Caco-2 (cell line): ENCODE results near the gene BBS12. TPM values are rescaled to one million over a fixed set of nuclear protein-coding genes. Genes with fewer than 3 reads are reported as not detected.

Experiments
- BruUV-seq: library from RNA; stranded (reverse); fragments of 400-500 nt; replicated peaks from 2 replicates; lab custom pipeline; 2021; lab: Mats Ljungman, UMichigan
- CTCF ChIA-PET: fragments of 300-600 bp; sonication (Branson Sonifier 250); formaldehyde crosslinking; loops from one replicate; lab custom pipeline; 2022; ENCODE audit warnings: antibody characterized with exemption; lab: Charles Lee
- POLR2A ChIA-PET: fragments of 300-600 bp; sonication (Branson Sonifier 250); formaldehyde crosslinking; loops from one replicate; lab custom pipeline; 2022; ENCODE audit warnings: antibody characterized with exemption; lab: Charles Lee
- DNase-seq, 2 experiments: peaks; one replicate each; pipeline versions ENCODE4 v3.0.0 to v3.0.0-alpha.2; 2020 to 2022
- H3K27me3 ChIP-seq: replicated peaks from 2 replicates; pipeline ENCODE4 v1.6.0; 2011; ENCODE audit warnings: low read length; ENCODE audit not compliant: control insufficient read depth, insufficient read depth
- H3K36me3 ChIP-seq: 2 replicates; pipeline ENCODE4 v1.5.1; 2011; ENCODE audit warnings: low read length; ENCODE audit not compliant: control insufficient read depth, insufficient read depth
- H3K4me1 ChIP-seq: fragments of 250-450 bp; sonication (Bioruptor Pico); 2 replicates; pipeline ENCODE4 v1.5.1; 2020; ENCODE audit warnings: mild to moderate bottlenecking
- H3K4me3 ChIP-seq: 2 replicates; pipeline ENCODE4 v1.5.1; 2011; ENCODE audit warnings: low read depth, mild to moderate bottlenecking, control low read depth, low read length
- H3K9me3 ChIP-seq: fragments of 250-450 bp; sonication (Bioruptor Pico); 2 replicates; pipeline ENCODE4 v1.5.1; 2020; ENCODE audit warnings: mild to moderate bottlenecking, moderate library complexity
- H3K27ac Mint-ChIP-seq: one replicate; pipeline ENCODE4 v1.8.0; 2022; ENCODE audit warnings: mixed read lengths; ENCODE audit not compliant: unreplicated experiment
- H3K27me3 Mint-ChIP-seq: one replicate; pipeline ENCODE4 v1.8.0; 2022; ENCODE audit warnings: mixed read lengths; ENCODE audit not compliant: insufficient read depth, unreplicated experiment
- H3K36me3 Mint-ChIP-seq: one replicate; pipeline ENCODE4 v1.8.0; 2022; ENCODE audit warnings: mild to moderate bottlenecking, mixed read lengths; ENCODE audit not compliant: insufficient read depth, unreplicated experiment
- H3K4me1 Mint-ChIP-seq: one replicate; pipeline ENCODE4 v1.8.0; 2022; ENCODE audit warnings: low read depth, mixed read lengths; ENCODE audit not compliant: unreplicated experiment
- H3K4me3 Mint-ChIP-seq: one replicate; pipeline ENCODE4 v1.8.0; 2022; ENCODE audit warnings: mild to moderate bottlenecking, moderate library complexity, mixed read lengths; ENCODE audit not compliant: unreplicated experiment
- H3K9me3 Mint-ChIP-seq: one replicate; pipeline ENCODE4 v1.8.0; 2022; ENCODE audit warnings: mixed read lengths; ENCODE audit not compliant: unreplicated experiment
- CTCF ChIP-seq, 2 experiments: fragments of 200-600 bp in 1 of 2; IDR thresholded peaks; 1 replicate in 1 of 2; 2 replicates in 1 of 2; pipeline versions ENCODE4 v1.5.1 to v1.8.0; 2011 to 2022; ENCODE audit warnings: antibody characterized with exemption in 1 of 2, control low read depth in 1 of 2, inconsistent platforms in 1 of 2, low read depth in 1 of 2, low read length in 1 of 2, mild to moderate bottlenecking in 1 of 2, moderate library complexity in 1 of 2; ENCODE audit not compliant: insufficient read depth in 1 of 2, severe bottlenecking in 1 of 2, unreplicated experiment in 1 of 2
- intact Hi-C: fragments of 100-400 bp; cut with micrococcal nuclease; formaldehyde crosslinking; loops from one replicate; pipeline ENCODE4 v1.10.0; 2022; ENCODE audit not compliant: unreplicated experiment
- total RNA-seq: library from RNA; stranded (reverse); gene quantifications from 2 replicates; pipeline ENCODE4 v1.2.3, GENCODE V29; 2022

The BBS12 gene
- total RNA-seq, 1 experiment from 2014 or later: 2.7 TPM

DNA sequence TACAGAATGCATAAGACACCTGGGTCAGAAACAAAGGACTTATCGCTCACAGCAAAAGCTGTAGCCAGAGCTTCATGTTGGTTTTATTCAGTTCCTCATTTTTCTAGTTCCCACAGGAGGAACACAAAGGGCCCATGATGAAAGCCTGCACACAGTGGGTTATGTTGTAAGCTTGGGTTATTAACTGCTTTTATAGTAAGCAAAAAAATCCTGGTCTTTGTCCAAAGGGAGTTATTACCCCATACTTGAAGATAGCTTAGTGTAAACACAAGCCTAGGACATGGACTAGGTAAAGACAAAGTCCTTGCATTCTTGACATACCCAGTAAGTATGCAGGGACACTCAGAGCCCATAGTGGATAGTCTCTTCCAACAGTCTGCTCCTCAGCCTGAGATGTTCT, 11.7 kb downstream of the BBS12 start:
- TF ChIP-seq CTCF (IDR thresholded peaks at IDR 0.05; ENCODE audit: insufficient read depth in 1 of 2, low read depth in 1 of 2, low read length in 1 of 2, severe bottlenecking in 1 of 2, unreplicated experiment in 1 of 2): no peak
- intact Hi-C loops: loop anchor here (1.0 kb wide), 1 partner anchor 12 kb away; the partner anchor contains the start of gene BBS12
- H3K27me3 ChIP-seq: no peaks in the 10 kb centered on the region
- Mint-ChIP-seq H3K36me3 (peaks cover 5% of the 10 kb centered on the region), H3K27me3 (no peaks in the 10 kb centered on the region), H3K9me3 (no peaks in the 10 kb centered on the region), H3K27ac (peak overlapping the region; percentile 80), H3K4me3 (peak overlapping the region; percentile 27), H3K4me1 (peaks cover 10% of the 10 kb centered on the region)
- BruUV-seq: no TSS peak
- H3K4me3 ChIP-seq: no peak overlapping the region
- H3K9me3 ChIP-seq: peaks cover 3% of the 10 kb centered on the region; the same call in 1 of the 2 replicates
- no peaks in the 10 kb centered on the region; the same call in 1 of the 2 replicates for H3K36me3 ChIP-seq
- ChIA-PET CTCF (interaction anchor here (0.9 to 2.2 kb wide), 6 partner anchors 12 to 186 kb away, joined by 3 to 22 read pairs (median 3); partner anchors contain the start of gene BBS12), POLR2A (interaction anchor here (0.5 to 1.4 kb wide), 6 partner anchors 12 to 177 kb away, joined by 3 to 15 read pairs (median 5); partner anchors contain the start of gene BBS12)
- H3K4me1 ChIP-seq: peaks cover 35% of the 10 kb centered on the region
- peak; percentile 75 to 78 for DNase-seq

GRCh38 chr4:122746485-122746965, 14.0 kb downstream of the BBS12 start:
- intact Hi-C loops: no loop called here
- DNase-seq: no peak
- H3K9me3 ChIP-seq: peaks cover 3% of the 10 kb centered on the region; the same call in 1 of the 2 replicates
- Mint-ChIP-seq H3K36me3 (peaks cover 7% of the 10 kb centered on the region), H3K27me3 (no peaks in the 10 kb centered on the region), H3K4me3 (no peak overlapping the region), H3K4me1 (peaks cover 10% of the 10 kb centered on the region), H3K9me3 (peaks cover 10% of the 10 kb centered on the region), H3K27ac (no peak overlapping the region)
- H3K4me3 ChIP-seq: no peak overlapping the region
- CTCF ChIA-PET: no interaction called here
- no peaks in the 10 kb centered on the region; the same call in 1 of the 2 replicates for H3K36me3 ChIP-seq
- H3K4me1 ChIP-seq: peaks cover 35% of the 10 kb centered on the region
- POLR2A ChIA-PET: no interaction called here
- BruUV-seq: no TSS peak
- no peak for TF ChIP-seq CTCF (IDR thresholded peaks at IDR 0.05; ENCODE audit: insufficient read depth in 1 of 2, low read depth in 1 of 2, low read length in 1 of 2, severe bottlenecking in 1 of 2, unreplicated experiment in 1 of 2)
- H3K27me3 ChIP-seq: no peaks in the 10 kb centered on the region

DNA sequence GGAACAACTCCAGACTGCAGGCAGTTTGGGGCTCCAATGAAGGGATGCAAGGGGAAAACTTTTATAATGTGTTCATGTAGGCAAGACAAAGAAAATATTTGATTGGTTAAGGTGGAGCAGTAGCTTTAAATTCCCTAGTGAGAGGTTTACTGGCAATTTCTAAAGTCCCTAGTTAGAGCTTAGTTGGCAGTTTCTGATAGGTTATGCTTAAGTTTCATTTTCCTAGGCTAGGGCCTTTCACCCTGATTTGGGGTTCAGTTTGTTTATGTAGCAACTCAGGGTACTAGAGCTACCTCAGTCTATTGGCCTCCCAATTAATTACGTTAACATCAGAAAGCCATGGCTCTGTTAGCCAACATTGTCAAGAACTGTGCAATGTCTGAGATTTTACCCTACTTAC, 14.6 kb downstream of the BBS12 start:
- POLR2A ChIA-PET: no interaction called here
- peaks cover 10% of the 10 kb centered on the region for H3K4me1 Mint-ChIP-seq
- CTCF ChIA-PET: no interaction called here
- peaks cover 8% of the 10 kb centered on the region for H3K36me3 Mint-ChIP-seq
- H3K36me3 ChIP-seq: no peaks in the 10 kb centered on the region; the same call in 1 of the 2 replicates
- BruUV-seq: no TSS peak
- H3K9me3 ChIP-seq: peaks cover 3% of the 10 kb centered on the region; the same call in 1 of the 2 replicates
- no peaks in the 10 kb centered on the region for H3K27me3 ChIP-seq
- no peak for TF ChIP-seq CTCF (IDR thresholded peaks at IDR 0.05; ENCODE audit: insufficient read depth in 1 of 2, low read depth in 1 of 2, low read length in 1 of 2, severe bottlenecking in 1 of 2, unreplicated experiment in 1 of 2)
- H3K27ac Mint-ChIP-seq: no peak overlapping the region
- DNase-seq: no peak
- peaks cover 10% of the 10 kb centered on the region for H3K9me3 Mint-ChIP-seq
- H3K4me3 Mint-ChIP-seq: no peak overlapping the region
- no peaks in the 10 kb centered on the region for H3K27me3 Mint-ChIP-seq
- intact Hi-C loops: no loop called here
- H3K4me1 ChIP-seq: peaks cover 33% of the 10 kb centered on the region
- no peak overlapping the region for H3K4me3 ChIP-seq
